ENCODE data around the gene ST8SIA2. TPM values are rescaled to one million over a fixed set of nuclear protein-coding genes. Genes with fewer than 3 reads are reported as not detected.

ST8SIA2 gene
- total RNA-seq, 5 donors from 2014 or later (not counting 1 experiment from before 2014, with no cell fraction given) = not detected

GRCh38 chr15:92425578-92426225, 32.0 kb downstream of the ST8SIA2 start:
- CTCF ChIA-PET = no interaction called here
- ATAC-seq (replicated peaks in 1 of 4) (no peak), DNase-seq (no peak)
- Histone ChIP-seq H3K9me3 (no peaks in the 10 kb centered on the region), H3K27me3 (replicated peaks in 1 of 2; ENCODE audit: control insufficient read depth in 2 of 2, extremely low read depth in 1 of 2, insufficient read depth in 2 of 2, low read length in 1 of 2) (peaks cover 0 to 23% of the 10 kb centered on the region in 2 experiments), H3K36me3 (ENCODE audit: control insufficient read depth in 2 of 2, extremely low read depth in 1 of 2, insufficient read depth in 1 of 2, low read length in 1 of 2) (no peaks in the 10 kb centered on the region), H3K27ac (ENCODE audit: low read length) (no peak overlapping the region), H3K4me3 (ENCODE audit: control insufficient read depth in 1 of 2, extremely low read depth in 1 of 2, low read length in 1 of 2) (no peak overlapping the region), H3K4me1 (ENCODE audit: control insufficient read depth in 1 of 2, extremely low read depth in 1 of 2, insufficient read depth in 2 of 2, low read length in 2 of 2) (no peaks in the 10 kb centered on the region)
- Mint-ChIP-seq H3K4me1 (no peaks in the 10 kb centered on the region), H3K27ac (no peak overlapping the region), H3K4me3 (no peak overlapping the region), H3K9me3 (no peaks in the 10 kb centered on the region), H3K36me3 (no peaks in the 10 kb centered on the region), H3K27me3 (peaks cover 20 to 38% of the 10 kb centered on the region in 2 donors)
- POLR2A ChIA-PET = no interaction called here
- WGBS (ENCODE audit: insufficient coverage) = 40% methylated on average over 7 of the region's 12 CpGs

GRCh38 chr15:92429378-92430068, 35.8 kb downstream of the ST8SIA2 start:
- 55% methylated on average over 2 of the region's 2 CpGs for WGBS (ENCODE audit: insufficient coverage)
- H3K4me1 Mint-ChIP-seq = no peaks in the 10 kb centered on the region
- H3K4me1 ChIP-seq (ENCODE audit: control insufficient read depth in 1 of 2, extremely low read depth in 1 of 2, insufficient read depth in 2 of 2, low read length in 2 of 2) = no peaks in the 10 kb centered on the region
- H3K4me3 ChIP-seq (ENCODE audit: control insufficient read depth in 1 of 2, extremely low read depth in 1 of 2, low read length in 1 of 2) = no peak overlapping the region
- H3K27me3 Mint-ChIP-seq = peaks cover 16 to 29% of the 10 kb centered on the region in 2 donors
- no peaks in the 10 kb centered on the region for H3K9me3 Mint-ChIP-seq
- H3K4me3 Mint-ChIP-seq = no peak overlapping the region
- no peaks in the 10 kb centered on the region for H3K36me3 ChIP-seq (ENCODE audit: control insufficient read depth in 2 of 2, extremely low read depth in 1 of 2, insufficient read depth in 1 of 2, low read length in 1 of 2)
- POLR2A ChIA-PET = no interaction called here
- no peaks in the 10 kb centered on the region for H3K36me3 Mint-ChIP-seq
- CTCF ChIA-PET = no interaction called here
- ATAC-seq (replicated peaks in 1 of 4) (no peak), DNase-seq (no peak)
- no peaks in the 10 kb centered on the region for H3K9me3 ChIP-seq
- H3K27me3 ChIP-seq (replicated peaks in 1 of 2; ENCODE audit: control insufficient read depth in 2 of 2, extremely low read depth in 1 of 2, insufficient read depth in 2 of 2, low read length in 1 of 2) = peaks cover 0 to 25% of the 10 kb centered on the region in 2 experiments
- no peak overlapping the region for H3K27ac Mint-ChIP-seq
- H3K27ac ChIP-seq (ENCODE audit: low read length) = no peak overlapping the region

GRCh38 chr15:92430069-92430440, 36.4 kb downstream of the ST8SIA2 start:
- peaks cover 0 to 25% of the 10 kb centered on the region in 2 experiments for H3K27me3 ChIP-seq (replicated peaks in 1 of 2; ENCODE audit: control insufficient read depth in 2 of 2, extremely low read depth in 1 of 2, insufficient read depth in 2 of 2, low read length in 1 of 2)
- no peak overlapping the region for H3K4me3 ChIP-seq (ENCODE audit: control insufficient read depth in 1 of 2, extremely low read depth in 1 of 2, low read length in 1 of 2)
- ATAC-seq (replicated peaks in 1 of 4) (no peak), DNase-seq (no peak)
- peaks cover 14 to 31% of the 10 kb centered on the region in 2 donors for H3K27me3 Mint-ChIP-seq
- POLR2A ChIA-PET = no interaction called here
- H3K9me3 ChIP-seq = no peaks in the 10 kb centered on the region
- H3K36me3 ChIP-seq (ENCODE audit: control insufficient read depth in 2 of 2, extremely low read depth in 1 of 2, insufficient read depth in 1 of 2, low read length in 1 of 2) = no peaks in the 10 kb centered on the region
- H3K27ac Mint-ChIP-seq = no peak overlapping the region
- no peaks in the 10 kb centered on the region for H3K4me1 ChIP-seq (ENCODE audit: control insufficient read depth in 1 of 2, extremely low read depth in 1 of 2, insufficient read depth in 2 of 2, low read length in 2 of 2)
- no CpG with 5 or more reads among the region's 1 CpG for WGBS (ENCODE audit: insufficient coverage)
- H3K9me3 Mint-ChIP-seq = no peaks in the 10 kb centered on the region
- no peaks in the 10 kb centered on the region for H3K4me1 Mint-ChIP-seq
- CTCF ChIA-PET = no interaction called here
- H3K36me3 Mint-ChIP-seq = no peaks in the 10 kb centered on the region
- H3K27ac ChIP-seq (ENCODE audit: low read length) = no peak overlapping the region
- no peak overlapping the region for H3K4me3 Mint-ChIP-seq

GRCh38 chr15:92435145-92435544, 41.5 kb downstream of the ST8SIA2 start:
- Histone ChIP-seq H3K27ac (ENCODE audit: low read length) (no peak overlapping the region), H3K9me3 (no peaks in the 10 kb centered on the region), H3K4me3 (ENCODE audit: control insufficient read depth in 1 of 2, extremely low read depth in 1 of 2, low read length in 1 of 2) (no peak overlapping the region), H3K36me3 (ENCODE audit: control insufficient read depth in 2 of 2, extremely low read depth in 1 of 2, insufficient read depth in 1 of 2, low read length in 1 of 2) (no peaks in the 10 kb centered on the region), H3K27me3 (replicated peaks in 1 of 2; ENCODE audit: control insufficient read depth in 2 of 2, extremely low read depth in 1 of 2, insufficient read depth in 2 of 2, low read length in 1 of 2) (peaks cover 0 to 18% of the 10 kb centered on the region in 2 experiments), H3K4me1 (ENCODE audit: control insufficient read depth in 1 of 2, extremely low read depth in 1 of 2, insufficient read depth in 2 of 2, low read length in 2 of 2) (no peaks in the 10 kb centered on the region)
- CTCF ChIA-PET = no interaction called here
- WGBS (ENCODE audit: insufficient coverage) = 90% methylated on average over 3 of the region's 3 CpGs
- Mint-ChIP-seq H3K4me3 (no peak overlapping the region), H3K9me3 (no peaks in the 10 kb centered on the region), H3K27ac (no peak overlapping the region), H3K27me3 (peaks cover 0 to 14% of the 10 kb centered on the region in 2 donors), H3K36me3 (no peaks in the 10 kb centered on the region), H3K4me1 (no peaks in the 10 kb centered on the region)
- no peak for ATAC-seq (replicated peaks in 1 of 4)
- POLR2A ChIA-PET = no interaction called here
- DNase-seq = no peak

GRCh38 chr15:92438471-92438870, 44.8 kb downstream of the ST8SIA2 start:
- Histone ChIP-seq H3K36me3 (ENCODE audit: control insufficient read depth in 2 of 2, extremely low read depth in 1 of 2, insufficient read depth in 1 of 2, low read length in 1 of 2) (no peaks in the 10 kb centered on the region), H3K4me3 (ENCODE audit: control insufficient read depth in 1 of 2, extremely low read depth in 1 of 2, low read length in 1 of 2) (no peak overlapping the region), H3K27me3 (replicated peaks in 1 of 2; ENCODE audit: control insufficient read depth in 2 of 2, extremely low read depth in 1 of 2, insufficient read depth in 2 of 2, low read length in 1 of 2) (peaks cover 0 to 20% of the 10 kb centered on the region in 2 experiments), H3K27ac (ENCODE audit: low read length) (no peak overlapping the region), H3K4me1 (ENCODE audit: control insufficient read depth in 1 of 2, extremely low read depth in 1 of 2, insufficient read depth in 2 of 2, low read length in 2 of 2) (no peaks in the 10 kb centered on the region), H3K9me3 (no peaks in the 10 kb centered on the region)
- CTCF ChIA-PET = no interaction called here
- no peaks in the 10 kb centered on the region for H3K36me3 Mint-ChIP-seq
- DNase-seq (no peak), ATAC-seq (replicated peaks in 1 of 4) (no peak)
- H3K27me3 Mint-ChIP-seq = peaks cover 0 to 8% of the 10 kb centered on the region in 2 donors
- POLR2A ChIA-PET = no interaction called here
- no peaks in the 10 kb centered on the region for H3K9me3 Mint-ChIP-seq
- H3K27ac Mint-ChIP-seq = no peak overlapping the region
- no peaks in the 10 kb centered on the region for H3K4me1 Mint-ChIP-seq
- no peak overlapping the region for H3K4me3 Mint-ChIP-seq
- 76% methylated on average over 11 of the region's 12 CpGs for WGBS (ENCODE audit: insufficient coverage)

GRCh38 chr15:92443381-92443780, 49.7 kb downstream of the ST8SIA2 start:
- Mint-ChIP-seq H3K27me3 (no peaks in the 10 kb centered on the region), H3K9me3 (no peaks in the 10 kb centered on the region), H3K36me3 (no peaks in the 10 kb centered on the region), H3K4me1 (no peaks in the 10 kb centered on the region), H3K27ac (no peak overlapping the region), H3K4me3 (no peak overlapping the region)
- Histone ChIP-seq H3K27ac (ENCODE audit: low read length) (no peak overlapping the region), H3K4me1 (ENCODE audit: control insufficient read depth in 1 of 2, extremely low read depth in 1 of 2, insufficient read depth in 2 of 2, low read length in 2 of 2) (no peaks in the 10 kb centered on the region), H3K9me3 (no peaks in the 10 kb centered on the region), H3K36me3 (ENCODE audit: control insufficient read depth in 2 of 2, extremely low read depth in 1 of 2, insufficient read depth in 1 of 2, low read length in 1 of 2) (no peaks in the 10 kb centered on the region), H3K4me3 (ENCODE audit: control insufficient read depth in 1 of 2, extremely low read depth in 1 of 2, low read length in 1 of 2) (no peak overlapping the region), H3K27me3 (replicated peaks in 1 of 2; ENCODE audit: control insufficient read depth in 2 of 2, extremely low read depth in 1 of 2, insufficient read depth in 2 of 2, low read length in 1 of 2) (peaks cover 0 to 15% of the 10 kb centered on the region in 2 experiments)
- ChIA-PET CTCF (no interaction called here), POLR2A (no interaction called here)
- 75% methylated on average over 3 of the region's 3 CpGs for WGBS (ENCODE audit: insufficient coverage)
- DNase-seq (no peak), ATAC-seq (replicated peaks in 1 of 4) (no peak)

All from T-cell (primary cell).